RCC 7860 (cell line): ENCODE measurements around the gene BEND3.
"Not testable (repeated sequence)": the region's sequence is repeated elsewhere in the genome, so short reads cannot be mapped to it uniquely, and the experiment has no call there.

Source experiments
- DNase-seq: peaks from one replicate; pipeline ENCODE4 v3.0.0-alpha.2; 2015; ENCODE audit warnings: low spot score
- FAIRE-seq: peaks from 2 replicates; lab custom pipeline; 2012; peaks lifted over from hg19 to GRCh38; lab: Jason Lieb, UNC

Gene BEND3

DNA sequence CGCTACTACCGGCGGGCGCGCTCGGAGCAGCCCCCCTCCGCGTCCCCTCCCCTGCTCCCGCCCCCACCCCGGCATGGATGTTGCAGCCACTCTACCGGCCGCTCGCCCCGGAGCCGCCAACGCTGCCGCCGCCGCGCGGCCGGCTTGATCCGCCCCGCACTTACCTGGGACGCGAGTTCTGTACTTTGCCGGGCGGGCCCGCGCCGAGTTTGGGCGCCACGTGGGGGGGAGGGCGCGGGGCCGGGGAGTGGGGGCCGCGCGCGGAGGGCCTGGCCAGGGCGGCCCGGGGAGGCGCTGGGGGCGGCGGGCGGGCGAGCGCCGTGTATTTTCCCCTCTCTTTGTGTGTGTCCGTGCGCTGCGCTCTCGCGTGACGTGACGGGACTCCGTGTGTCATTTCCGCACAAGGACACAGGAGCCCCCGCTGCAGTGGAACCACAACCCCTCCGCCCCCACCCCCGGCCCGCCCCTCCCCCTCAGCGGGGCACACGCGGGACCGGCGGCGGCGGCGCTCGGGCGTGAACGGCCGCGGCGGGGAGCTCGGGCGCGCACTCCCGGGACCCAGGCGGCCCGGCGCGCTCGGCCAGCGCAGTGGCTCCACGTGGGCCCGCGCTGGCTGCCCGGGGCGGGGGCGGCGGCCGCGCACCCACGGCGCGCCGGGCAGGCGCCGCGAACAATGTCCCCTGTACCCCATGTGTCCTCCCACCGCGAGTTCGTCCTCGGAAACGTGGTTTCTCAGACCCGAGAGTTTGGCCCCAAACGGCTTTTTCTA is at the start of gene BEND3:
TSS of gene BEND3 (minus strand) at position 590 of the 769 bp plus-strand sequence. CDS start 16,230 bp downstream, outside the sequence.
- no peak for FAIRE-seq
- DNase-seq, result no peak

DNA sequence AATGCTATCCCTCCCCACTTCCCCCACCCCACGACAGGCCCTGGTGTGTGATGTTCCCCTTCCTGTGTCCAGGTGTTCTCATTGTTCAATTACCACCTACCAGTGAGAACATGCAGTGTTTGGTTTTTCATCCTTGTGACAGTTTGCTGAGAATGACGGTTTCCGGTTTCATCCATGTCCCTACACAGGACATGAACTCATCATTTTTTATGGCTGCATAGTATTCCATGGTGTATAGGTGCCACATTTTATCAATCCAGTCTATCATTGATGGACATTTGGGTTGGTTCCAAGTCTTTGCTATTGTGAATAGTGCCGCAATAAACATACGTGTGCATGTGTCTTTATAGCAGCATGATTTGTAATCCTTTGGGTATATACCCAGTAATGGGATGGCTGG is 49.0 kb upstream of the BEND3 start:
- not testable (repeated sequence) for FAIRE-seq, DNase-seq

DNA sequence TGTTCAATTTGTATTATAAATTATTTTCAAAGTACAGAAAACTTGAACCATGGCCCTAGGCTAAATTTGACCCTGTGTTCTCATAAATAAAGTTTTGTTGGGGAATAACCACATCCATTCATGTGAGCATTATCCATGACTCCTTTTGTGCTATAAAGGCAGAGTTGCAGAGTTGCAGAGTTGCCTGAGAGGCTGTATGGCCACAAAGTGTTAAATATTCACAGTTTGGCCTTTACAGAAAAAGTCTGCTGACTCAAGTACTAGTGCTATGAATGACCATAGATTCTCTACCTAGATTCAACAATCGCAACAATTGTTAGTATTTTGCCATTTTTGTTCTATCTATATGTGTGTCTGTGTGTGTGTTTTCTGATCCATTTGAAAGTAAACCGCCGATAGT is 46.2 kb upstream of the BEND3 start:
- DNase-seq, result no peak
- no peak for FAIRE-seq

DNA sequence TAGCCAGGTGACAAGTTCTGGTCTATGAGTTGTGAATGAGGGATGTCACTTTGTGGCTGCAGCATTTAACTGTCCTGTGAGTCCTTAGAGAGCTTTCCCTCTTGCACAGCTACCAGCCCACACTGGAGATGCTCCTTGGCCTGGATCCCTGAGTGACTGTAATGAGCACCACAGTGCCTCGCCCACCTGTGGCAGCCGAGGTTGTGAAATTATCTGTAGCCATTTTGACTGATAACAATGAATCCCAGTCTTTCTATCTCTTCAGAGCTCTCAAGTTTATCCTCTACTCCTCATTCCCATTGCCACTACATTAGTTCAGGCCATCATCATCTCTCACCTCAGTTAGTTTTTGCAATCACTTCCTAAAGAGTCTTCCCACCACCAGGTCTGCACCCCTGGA is 41.3 kb upstream of the BEND3 start:
- DNase-seq (no peak), FAIRE-seq (no peak)

DNA sequence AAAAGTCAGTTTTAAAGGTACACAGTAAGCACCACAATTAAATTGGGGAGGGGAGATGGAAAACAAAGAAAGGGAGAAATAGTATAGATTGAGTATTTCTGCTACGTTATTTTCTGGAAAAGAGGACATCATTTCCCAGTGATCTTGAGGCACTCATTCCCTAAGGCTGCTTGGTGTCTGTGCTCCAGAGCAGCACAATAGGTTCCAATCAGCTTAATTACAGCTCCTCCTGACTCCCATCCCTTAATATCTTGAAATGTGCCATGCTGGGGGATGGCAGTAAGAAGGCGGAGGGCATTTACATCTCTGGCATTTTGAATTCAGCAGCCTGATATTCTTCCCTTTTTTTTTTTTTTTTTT is 39.5 kb upstream of the BEND3 start:
- no peak for DNase-seq

DNA sequence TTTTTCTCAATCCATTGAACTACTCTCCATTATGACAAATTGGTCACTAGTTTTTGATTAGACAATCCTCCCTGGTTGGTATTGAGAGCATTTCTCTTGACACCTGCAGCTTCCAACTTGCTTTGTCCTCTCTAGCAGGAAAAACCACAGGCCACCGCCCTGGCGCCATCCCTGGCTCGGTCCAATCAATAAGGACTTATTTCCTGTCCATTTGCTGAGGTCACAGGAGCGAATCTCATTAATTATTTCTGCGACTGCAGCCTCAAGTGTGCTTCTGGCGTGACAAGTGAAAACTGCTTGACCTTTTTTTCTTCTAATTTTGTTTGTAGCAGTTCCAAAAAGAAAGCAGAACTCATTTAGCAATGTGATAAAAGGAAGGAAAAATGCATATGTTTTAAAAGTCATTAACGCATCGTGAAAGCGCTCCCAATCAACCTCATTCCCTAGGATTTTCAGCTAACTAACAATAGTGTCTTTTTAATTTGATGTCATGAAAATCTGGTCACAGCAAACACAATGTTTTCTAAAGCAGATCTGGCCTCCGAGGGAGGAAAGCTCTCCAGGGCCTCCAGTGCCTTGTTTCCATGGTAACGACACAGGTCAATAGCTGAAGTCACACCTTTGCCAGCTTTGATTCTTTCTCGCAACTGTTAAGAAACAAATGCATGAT is 39.0 kb upstream of the BEND3 start:
- no peak for DNase-seq
- no peak for FAIRE-seq

More for the DNA sequence above, 39.5 kb upstream of the BEND3 start:
- no peak for FAIRE-seq

- peak; percentile 52 for DNase-seq
- peak; percentile 75 for FAIRE-seq
These were observed 37.5 kb upstream of the BEND3 start for GRCh38 chr6:107152638-107153430.

GRCh38 chr6:107144666-107145065 is 29.4 kb upstream of the BEND3 start:
- DNase-seq (no peak), FAIRE-seq (no peak)

GRCh38 chr6:107144014-107144413 is 28.7 kb upstream of the BEND3 start:
- no peak for FAIRE-seq
- DNase-seq, result no peak

GRCh38 chr6:107140581-107140980 is 25.3 kb upstream of the BEND3 start:
- FAIRE-seq, result no peak
- no peak for DNase-seq

DNA sequence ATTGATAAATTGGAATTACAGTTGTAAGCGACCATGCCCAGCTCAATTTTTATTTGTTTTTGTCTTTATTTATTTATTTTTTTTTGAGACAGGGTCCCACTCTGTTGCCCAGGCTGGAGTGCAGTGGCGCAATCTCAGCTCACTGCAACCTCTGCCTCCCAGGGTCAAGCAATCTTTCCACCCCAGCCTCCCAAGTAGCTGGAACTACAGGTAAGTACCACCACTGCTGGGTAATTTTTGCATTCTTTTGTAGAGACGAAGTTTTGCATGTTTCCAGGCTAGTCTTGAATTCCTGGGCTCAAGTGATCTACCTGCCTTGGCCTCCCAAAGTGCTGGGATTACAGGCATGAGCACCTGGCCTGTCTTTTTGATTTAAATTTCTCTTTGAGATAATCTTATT is 21.0 kb upstream of the BEND3 start:
- not testable (repeated sequence) for FAIRE-seq, DNase-seq

GRCh38 chr6:107135048-107135680 is 19.8 kb upstream of the BEND3 start:
- DNase-seq, FAIRE-seq: not testable (repeated sequence)

DNA sequence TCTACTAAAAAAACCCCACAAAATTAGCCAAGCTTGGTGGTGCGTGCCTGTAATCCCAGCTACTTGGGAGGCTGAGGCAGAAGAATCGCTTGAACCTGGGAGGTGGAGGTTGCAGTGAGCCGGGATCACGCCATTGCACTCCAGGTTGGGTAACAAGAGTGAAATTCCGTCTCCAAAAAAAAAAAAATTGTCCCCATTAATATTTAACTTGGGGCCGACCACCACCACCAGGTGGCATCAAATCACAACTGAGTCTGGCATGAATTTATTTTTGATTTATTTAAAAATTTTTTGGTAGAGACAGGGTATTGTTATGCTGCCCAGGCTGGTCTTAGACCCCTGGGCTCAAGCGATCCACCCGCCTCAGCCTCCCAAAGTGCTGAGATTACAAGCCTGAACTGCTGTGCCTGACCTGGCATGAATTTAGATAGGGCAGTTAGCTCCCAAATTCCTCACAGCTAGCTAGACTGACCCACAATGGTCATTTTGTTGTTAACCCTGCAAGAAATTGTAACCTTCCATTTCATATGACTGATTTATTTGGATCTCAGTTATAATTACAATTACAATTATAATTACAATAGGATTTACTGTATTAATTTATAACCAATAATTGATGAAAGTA is 17.1 kb upstream of the BEND3 start:
- FAIRE-seq (no peak), DNase-seq (no peak)

GRCh38 chr6:107129370-107129925 is 14.1 kb upstream of the BEND3 start:
- FAIRE-seq, result no peak
- DNase-seq, result no peak

GRCh38 chr6:107128577-107128976 is 13.3 kb upstream of the BEND3 start:
- FAIRE-seq (no peak), DNase-seq (no peak)

GRCh38 chr6:107128175-107128574 is 12.9 kb upstream of the BEND3 start:
- FAIRE-seq (no peak), DNase-seq (no peak)

DNA sequence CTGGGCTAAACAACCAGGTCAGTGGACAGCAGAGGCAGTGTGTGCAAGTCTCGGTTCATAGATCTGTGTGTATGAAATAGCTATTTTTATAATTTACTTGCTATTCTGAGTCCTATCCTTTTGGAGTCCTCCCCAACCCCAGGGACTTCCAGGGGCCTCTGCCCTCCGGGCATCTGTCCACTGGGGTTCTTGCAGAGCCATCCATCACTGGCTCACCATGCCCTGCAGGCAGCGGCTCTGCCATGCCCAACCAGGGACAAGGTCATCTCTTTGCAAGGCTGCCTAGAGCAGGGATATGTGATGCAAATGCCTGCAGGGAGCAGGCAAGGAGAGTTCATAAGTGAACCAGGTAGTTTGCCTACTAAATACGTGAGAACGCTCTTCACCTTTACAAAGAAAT is 10.5 kb upstream of the BEND3 start:
- FAIRE-seq (no peak), DNase-seq (no peak)

DNA sequence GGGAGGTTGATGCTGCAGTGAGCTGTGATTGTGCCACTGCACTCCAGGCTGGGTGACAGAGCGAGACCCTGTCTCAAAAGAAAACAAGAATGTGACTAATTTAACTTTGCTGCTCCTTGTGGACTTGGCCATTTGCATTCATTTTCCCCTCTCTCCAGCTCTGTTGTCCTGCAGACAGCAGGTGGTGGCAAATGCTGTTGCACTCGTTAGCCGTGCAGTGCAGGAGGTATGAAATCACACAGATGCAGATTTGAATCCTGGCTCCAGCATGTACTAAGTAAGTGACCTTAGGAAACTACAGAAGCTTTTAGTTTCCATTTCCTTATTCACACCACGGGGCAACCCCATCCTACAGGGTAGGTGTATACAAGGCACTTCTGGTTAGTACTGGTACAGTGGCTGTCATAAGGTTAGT is 9.6 kb upstream of the BEND3 start:
- no peak for DNase-seq
- no peak for FAIRE-seq

DNA sequence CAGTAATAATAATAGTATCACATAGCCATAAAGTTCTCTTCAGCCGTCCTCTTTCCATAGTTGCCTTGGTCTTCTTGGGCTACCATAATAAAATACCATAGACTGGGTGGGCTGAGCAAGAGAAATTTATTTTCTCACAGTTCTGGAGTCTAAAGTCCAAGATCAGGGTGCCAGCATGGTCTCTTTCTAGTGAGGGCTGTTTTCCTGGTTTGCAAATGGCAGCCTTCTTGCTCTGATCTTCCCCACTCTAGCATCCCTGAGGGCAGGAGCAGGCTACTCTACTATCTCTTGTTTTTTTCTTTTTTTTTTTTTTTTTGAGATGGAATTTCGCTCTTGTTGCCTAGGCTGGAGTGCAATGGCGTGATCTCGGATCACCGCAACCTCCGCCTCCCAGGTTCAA is 8.2 kb upstream of the BEND3 start:
- DNase-seq (no peak), FAIRE-seq (no peak)

GRCh38 chr6:107122748-107123147 is 7.4 kb upstream of the BEND3 start:
- DNase-seq, result no peak
- no peak for FAIRE-seq
